WTC11 (cell line): ENCODE results near the gene BUD31.

ENCODE experiments used
- CREB1 ChIP-seq: sonication (generic); formaldehyde crosslinking; IDR thresholded peaks from 2 replicates; pipeline ENCODE4 v1.8.0; 2023; ENCODE audit warnings: mild to moderate bottlenecking, missing genetic modification reagents
- ETV6 ChIP-seq: sonication (generic); formaldehyde crosslinking; IDR thresholded peaks from 2 replicates; pipeline ENCODE4 v1.8.1; 2022; ENCODE audit warnings: mild to moderate bottlenecking, missing genetic modification reagents
- NFE2L1 ChIP-seq: sonication (generic); formaldehyde crosslinking; IDR thresholded peaks from 2 replicates; pipeline ENCODE4 v1.8.1; 2023; ENCODE audit warnings: missing genetic modification reagents
- NR3C1 ChIP-seq: sonication (generic); formaldehyde crosslinking; conservative IDR thresholded peaks from 2 replicates; pipeline ENCODE4 v1.8.1; 2023; ENCODE audit warnings: low read depth, mild to moderate bottlenecking, missing genetic modification reagents
- RELA ChIP-seq: sonication (generic); formaldehyde crosslinking; IDR thresholded peaks from 2 replicates; pipeline ENCODE4 v1.8.1; 2022; ENCODE audit warnings: missing genetic modification reagents, mild to moderate bottlenecking, borderline replicate concordance
- SP1 ChIP-seq: sonication (generic); formaldehyde crosslinking; conservative IDR thresholded peaks from 2 replicates; pipeline ENCODE4 v1.8.1; 2022; ENCODE audit warnings: missing genetic modification reagents
- TF ChIP-seq, protein P1 (sequence below): fragments of 200-600 bp; IDR thresholded peaks from 2 replicates; pipeline ENCODE4 v1.8.0; 2022; ENCODE audit warnings: antibody characterized with exemption
- TF ChIP-seq, protein P2 (sequence below): sonication (generic); formaldehyde crosslinking; IDR thresholded peaks from 2 replicates; pipeline ENCODE4 v1.8.1; 2022; ENCODE audit warnings: low read depth, missing genetic modification reagents, borderline replicate concordance
- TF ChIP-seq, protein P3 (sequence below): sonication (generic); formaldehyde crosslinking; conservative IDR thresholded peaks from 2 replicates; pipeline ENCODE4 v1.8.1; 2022; ENCODE audit warnings: mild to moderate bottlenecking, missing genetic modification reagents

DNA sequence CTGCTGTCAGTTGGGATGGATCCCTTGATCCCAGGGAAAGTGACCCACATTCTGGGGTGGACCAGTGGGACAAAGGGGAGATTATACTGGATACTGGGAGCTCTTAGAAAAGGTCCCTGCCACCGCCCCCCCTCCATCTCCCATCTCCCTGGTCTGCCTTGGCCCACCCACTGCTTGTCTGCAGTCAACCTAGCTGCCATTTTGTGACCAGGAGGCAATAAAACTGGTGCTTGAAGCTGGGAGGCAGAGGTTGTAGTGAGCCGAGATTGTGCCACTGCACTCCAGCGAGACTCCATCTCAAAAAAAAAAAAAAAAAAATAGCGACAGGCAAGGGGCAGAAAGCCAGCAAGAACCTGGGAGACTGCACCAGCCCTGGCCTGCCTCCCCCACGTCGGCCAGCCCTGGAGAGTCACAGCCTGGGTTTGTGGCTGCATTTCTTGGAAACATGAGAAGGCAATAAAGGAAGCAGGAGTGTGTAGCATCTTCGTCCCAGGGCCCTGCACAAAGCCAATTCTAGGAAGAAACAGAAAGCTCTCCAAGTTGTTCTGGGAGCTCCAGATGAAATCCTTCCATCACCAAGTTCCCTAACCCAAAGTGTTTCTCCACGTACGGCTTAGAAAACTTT, 38.9 kb upstream of the BUD31 start:
- TF ChIP-seq, protein P1, sequence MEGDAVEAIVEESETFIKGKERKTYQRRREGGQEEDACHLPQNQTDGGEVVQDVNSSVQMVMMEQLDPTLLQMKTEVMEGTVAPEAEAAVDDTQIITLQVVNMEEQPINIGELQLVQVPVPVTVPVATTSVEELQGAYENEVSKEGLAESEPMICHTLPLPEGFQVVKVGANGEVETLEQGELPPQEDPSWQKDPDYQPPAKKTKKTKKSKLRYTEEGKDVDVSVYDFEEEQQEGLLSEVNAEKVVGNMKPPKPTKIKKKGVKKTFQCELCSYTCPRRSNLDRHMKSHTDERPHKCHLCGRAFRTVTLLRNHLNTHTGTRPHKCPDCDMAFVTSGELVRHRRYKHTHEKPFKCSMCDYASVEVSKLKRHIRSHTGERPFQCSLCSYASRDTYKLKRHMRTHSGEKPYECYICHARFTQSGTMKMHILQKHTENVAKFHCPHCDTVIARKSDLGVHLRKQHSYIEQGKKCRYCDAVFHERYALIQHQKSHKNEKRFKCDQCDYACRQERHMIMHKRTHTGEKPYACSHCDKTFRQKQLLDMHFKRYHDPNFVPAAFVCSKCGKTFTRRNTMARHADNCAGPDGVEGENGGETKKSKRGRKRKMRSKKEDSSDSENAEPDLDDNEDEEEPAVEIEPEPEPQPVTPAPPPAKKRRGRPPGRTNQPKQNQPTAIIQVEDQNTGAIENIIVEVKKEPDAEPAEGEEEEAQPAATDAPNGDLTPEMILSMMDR, result no peak
- TF ChIP-seq, protein P2, sequence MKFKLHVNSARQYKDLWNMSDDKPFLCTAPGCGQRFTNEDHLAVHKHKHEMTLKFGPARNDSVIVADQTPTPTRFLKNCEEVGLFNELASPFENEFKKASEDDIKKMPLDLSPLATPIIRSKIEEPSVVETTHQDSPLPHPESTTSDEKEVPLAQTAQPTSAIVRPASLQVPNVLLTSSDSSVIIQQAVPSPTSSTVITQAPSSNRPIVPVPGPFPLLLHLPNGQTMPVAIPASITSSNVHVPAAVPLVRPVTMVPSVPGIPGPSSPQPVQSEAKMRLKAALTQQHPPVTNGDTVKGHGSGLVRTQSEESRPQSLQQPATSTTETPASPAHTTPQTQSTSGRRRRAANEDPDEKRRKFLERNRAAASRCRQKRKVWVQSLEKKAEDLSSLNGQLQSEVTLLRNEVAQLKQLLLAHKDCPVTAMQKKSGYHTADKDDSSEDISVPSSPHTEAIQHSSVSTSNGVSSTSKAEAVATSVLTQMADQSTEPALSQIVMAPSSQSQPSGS (CRISPR knock-in tag), result no peak
- TF ChIP-seq CREB1 (CRISPR knock-in tag) (no peak), NFE2L1 (CRISPR knock-in tag) (no peak), NR3C1 (CRISPR knock-in tag) (no peak), SP1 (CRISPR knock-in tag) (no peak), RELA (CRISPR knock-in tag) (no peak), ETV6 (CRISPR knock-in tag) (no peak)
- TF ChIP-seq, protein P3, sequence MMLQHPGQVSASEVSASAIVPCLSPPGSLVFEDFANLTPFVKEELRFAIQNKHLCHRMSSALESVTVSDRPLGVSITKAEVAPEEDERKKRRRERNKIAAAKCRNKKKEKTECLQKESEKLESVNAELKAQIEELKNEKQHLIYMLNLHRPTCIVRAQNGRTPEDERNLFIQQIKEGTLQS (CRISPR knock-in tag), result no peak
